Measurements from ENCODE around the gene PRCC. TPM values are rescaled to one million over a fixed set of nuclear protein-coding genes. Genes with fewer than 3 reads are reported as not detected.

PRCC gene
- polyA plus RNA-seq, 1 donor = 116 TPM

GRCh38 chr1:156840186-156840897 lies 73.0 kb downstream of the PRCC start:
- DNase-seq = no peak

DNA sequence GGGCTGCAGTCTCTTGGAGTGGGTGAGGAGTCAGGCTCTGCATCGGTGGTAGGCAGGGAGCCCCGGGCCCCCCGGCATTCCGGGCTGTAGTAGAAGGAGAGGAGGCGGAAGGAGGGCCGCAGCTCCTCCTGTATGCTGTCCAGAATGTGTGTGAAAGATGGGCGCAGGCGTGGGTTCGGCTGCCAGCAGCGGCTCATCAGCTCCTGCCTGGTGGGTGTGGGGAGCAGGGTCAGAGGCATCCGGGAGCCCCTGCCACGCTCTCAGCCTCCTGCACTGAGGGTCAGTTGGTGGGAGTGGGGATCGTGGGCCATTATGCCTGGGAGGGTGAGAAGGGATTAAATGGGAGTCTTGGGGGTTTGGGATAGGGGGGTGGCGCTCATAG lies 73.6 kb downstream of the PRCC start:
- DNase-seq = no peak

- no peak for DNase-seq
Measured at GRCh38 chr1:156841295-156841855, 74.0 kb downstream of the PRCC start.

GRCh38 chr1:156842618-156843300 lies 75.4 kb downstream of the PRCC start:
- DNase-seq = no peak

DNA sequence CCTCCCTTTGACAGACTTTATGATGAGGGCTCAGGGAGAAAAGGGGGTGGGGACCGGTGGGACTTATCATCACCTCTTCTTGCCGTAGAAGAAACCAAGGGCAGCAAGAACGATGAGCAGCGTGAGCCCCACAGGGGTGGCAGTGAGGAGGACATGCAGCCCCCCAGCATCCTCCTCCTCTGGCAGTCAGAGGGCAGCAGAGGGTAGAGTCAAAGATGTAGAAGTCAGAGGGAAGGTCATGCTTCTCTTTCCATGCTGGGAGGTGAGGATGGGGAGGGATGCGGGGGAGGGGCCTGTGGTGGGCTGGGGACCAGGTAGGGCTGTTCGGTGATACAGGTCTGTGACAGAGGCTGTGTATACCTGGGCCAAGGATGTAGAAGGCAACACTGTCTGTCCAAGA lies 76.8 kb downstream of the PRCC start:
- no peak for DNase-seq

DNA sequence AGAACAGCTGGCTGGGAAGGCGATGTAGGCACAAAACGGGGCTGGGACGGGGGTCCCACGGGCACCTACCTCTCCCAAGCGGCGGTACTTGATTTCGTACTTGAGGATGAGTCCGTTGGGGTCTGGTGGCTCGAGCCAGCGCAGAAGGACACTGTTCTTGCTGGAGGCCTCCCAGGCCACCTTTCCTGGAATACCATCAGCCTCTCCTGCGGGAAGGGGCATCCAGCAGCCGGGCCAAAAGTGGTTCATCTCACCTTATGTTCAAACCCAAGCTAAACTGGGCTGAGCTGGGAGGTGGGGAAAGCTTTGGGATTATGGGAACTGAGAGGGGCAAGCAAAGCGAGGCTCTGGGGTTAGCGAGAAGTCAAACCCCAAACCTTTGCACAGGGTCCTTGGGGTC lies 77.3 kb downstream of the PRCC start:
- no peak for DNase-seq

- no peak for DNase-seq
Measured at GRCh38 chr1:156845055-156845952, 78.0 kb downstream of the PRCC start.

DNA sequence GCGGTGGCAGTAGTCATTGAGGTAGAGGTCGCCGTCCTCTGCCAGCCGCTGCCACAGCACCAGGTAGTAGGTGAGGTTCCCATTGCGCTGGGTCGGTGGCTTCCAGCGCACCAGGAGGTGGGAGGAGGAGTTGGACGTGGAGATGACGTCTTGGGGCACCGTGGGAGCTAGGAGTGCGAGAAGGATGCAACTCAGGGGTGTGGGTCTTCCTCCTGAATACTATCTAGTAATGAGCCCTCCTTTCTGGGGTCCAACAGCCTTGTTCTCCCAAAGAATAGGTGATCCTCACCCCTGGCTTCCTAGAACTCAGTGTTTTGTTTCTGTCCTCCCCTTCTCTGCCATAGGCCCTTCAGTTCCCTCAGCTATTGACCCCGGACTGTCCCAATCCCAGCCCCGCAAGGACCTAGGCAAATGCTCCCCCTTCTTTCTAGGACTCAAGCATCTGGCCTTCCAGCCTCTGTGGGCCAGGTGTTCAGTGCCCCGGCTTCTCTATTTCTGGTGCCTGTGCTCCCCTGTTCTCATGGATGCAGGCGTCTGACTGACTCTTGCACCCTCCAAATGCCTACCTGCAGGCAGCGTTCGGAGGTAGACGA lies 78.7 kb downstream of the PRCC start:
- no peak for DNase-seq

DNA sequence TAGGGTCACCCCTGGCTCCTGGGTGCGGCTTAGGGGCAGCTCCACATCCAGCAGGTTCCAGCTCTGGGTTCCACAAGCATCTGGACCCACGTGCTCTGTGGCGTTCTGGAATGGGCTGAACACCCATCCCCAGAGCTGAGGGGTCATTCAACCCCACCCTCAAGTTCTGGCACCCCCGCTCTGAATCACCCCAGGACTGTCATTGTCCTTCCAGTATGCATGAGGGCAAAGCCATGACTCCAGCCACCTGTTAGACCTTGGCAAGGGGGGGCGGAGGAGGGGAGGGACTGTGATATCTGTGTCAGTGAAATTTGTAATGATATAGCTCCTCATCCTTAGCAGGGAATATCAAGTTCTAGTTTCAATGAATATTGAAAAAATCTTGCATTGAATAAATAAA lies 79.3 kb downstream of the PRCC start:
- DNase-seq = no peak

DNA sequence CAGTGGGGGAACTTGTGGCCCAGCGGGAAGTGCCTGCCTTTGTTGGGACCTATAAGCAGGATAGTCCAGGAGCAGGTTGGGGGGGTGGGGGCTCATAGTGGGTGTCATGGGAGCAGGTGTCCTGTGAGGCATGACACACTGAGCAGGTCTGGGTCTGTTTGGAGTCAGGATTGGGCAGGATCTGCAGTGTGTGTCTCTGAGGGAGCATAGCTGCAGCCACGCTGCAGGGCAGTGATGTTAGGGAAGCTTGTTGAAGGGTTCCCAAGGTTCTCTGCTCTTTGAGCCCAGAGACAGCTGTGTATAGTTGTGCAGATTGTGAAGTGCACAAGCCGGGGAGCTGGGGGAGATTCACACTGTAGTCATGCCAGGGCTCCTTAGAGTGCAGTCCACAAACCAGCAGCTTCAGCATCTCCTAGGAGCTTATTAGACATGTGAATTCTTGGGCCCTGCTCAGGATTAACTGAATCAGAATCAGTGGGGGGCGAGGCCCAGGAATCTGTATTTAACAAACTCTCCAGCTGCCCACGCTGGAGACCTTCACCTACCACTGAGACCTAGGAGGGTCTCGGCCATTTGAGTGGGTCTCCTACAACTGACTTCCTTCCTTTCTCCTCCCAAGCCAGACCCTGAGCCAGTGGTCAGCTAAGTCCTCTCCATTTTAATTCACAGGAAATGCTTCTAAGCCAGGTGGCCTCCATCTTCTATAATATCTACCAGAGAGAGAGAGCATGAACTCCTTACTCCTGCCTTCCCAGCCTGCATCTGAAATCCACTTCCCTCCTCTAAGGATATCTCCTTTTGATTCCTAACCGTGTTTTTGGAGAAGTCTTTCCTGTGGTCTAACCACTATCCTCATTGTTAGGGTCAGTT lies 80.5 kb downstream of the PRCC start:
- DNase-seq = no peak

GRCh38 chr1:156848461-156849150 lies 81.3 kb downstream of the PRCC start:
- DNase-seq = no peak

GRCh38 chr1:156849151-156849496 lies 81.8 kb downstream of the PRCC start:
- no peak for DNase-seq

Other genes starting within 250 kb of the PRCC start
- 22.8 TPM for gene IQGAP3, start 195.0 kb upstream of the PRCC start, polyA plus RNA-seq (ENCODE audit: insufficient read length)
- gene TTC24, start 187.8 kb upstream of the PRCC start, polyA plus RNA-seq (ENCODE audit: insufficient read length) = 1.6 TPM
- gene NAXE, start 175.8 kb upstream of the PRCC start, polyA plus RNA-seq (ENCODE audit: insufficient read length) = 62.1 TPM
- gene GPATCH4, start 166.1 kb upstream of the PRCC start, polyA plus RNA-seq (ENCODE audit: insufficient read length) = 36.9 TPM
- 0.63 TPM for gene HAPLN2, start 148.1 kb upstream of the PRCC start, polyA plus RNA-seq (ENCODE audit: insufficient read length)
- gene BCAN, start 125.4 kb upstream of the PRCC start, polyA plus RNA-seq (ENCODE audit: insufficient read length) = 0.08 TPM
- gene NES, start 90.1 kb upstream of the PRCC start, polyA plus RNA-seq (ENCODE audit: insufficient read length) = 146 TPM
- gene CRABP2, start 62.0 kb upstream of the PRCC start, polyA plus RNA-seq (ENCODE audit: insufficient read length) = 85.6 TPM
- 48.4 TPM for gene METTL25B, start 39.1 kb upstream of the PRCC start, polyA plus RNA-seq (ENCODE audit: insufficient read length)
- 48.5 TPM for gene ISG20L2, start 38.8 kb upstream of the PRCC start, polyA plus RNA-seq (ENCODE audit: insufficient read length)
- 62.5 TPM for gene MRPL24, start 26.4 kb upstream of the PRCC start, polyA plus RNA-seq (ENCODE audit: insufficient read length)
- 248 TPM for gene HDGF, start 15.9 kb upstream of the PRCC start, polyA plus RNA-seq (ENCODE audit: insufficient read length)
- gene SH2D2A, start 49.3 kb downstream of the PRCC start, polyA plus RNA-seq (ENCODE audit: insufficient read length) = 0.52 TPM
- gene INSRR, start 91.6 kb downstream of the PRCC start, polyA plus RNA-seq (ENCODE audit: insufficient read length) = 1.8 TPM
- 1.2 TPM for gene NTRK1, start 93.3 kb downstream of the PRCC start, polyA plus RNA-seq (ENCODE audit: insufficient read length)
- gene PEAR1, start 126.2 kb downstream of the PRCC start, polyA plus RNA-seq (ENCODE audit: insufficient read length) = 21.1 TPM
- 0.83 TPM for gene LRRC71, start 153.1 kb downstream of the PRCC start, polyA plus RNA-seq (ENCODE audit: insufficient read length)

All from left kidney (tissue), 2 donors.